Adipocyte (in vitro differentiated cells): ENCODE measurements around the gene TMEM184A.

Experiments used
- DNase-seq: peaks from one replicate; pipeline ENCODE4 v3.0.0-alpha.2; 2015; ENCODE audit warnings: low read depth
- H3K27me3 ChIP-seq: replicated peaks from 2 replicates; pipeline ENCODE4 v1.7.0; 2013; ENCODE audit warnings: mild to moderate bottlenecking, low read length, moderate library complexity; ENCODE audit not compliant: control insufficient read depth, insufficient read depth
- H3K36me3 ChIP-seq: 2 replicates; pipeline ENCODE4 v1.7.0; 2013; ENCODE audit warnings: low read length, mild to moderate bottlenecking, moderate library complexity; ENCODE audit not compliant: control insufficient read depth, insufficient read depth, severe bottlenecking
- H3K4me1 ChIP-seq: 2 replicates; pipeline ENCODE4 v1.7.0; 2013; ENCODE audit warnings: mild to moderate bottlenecking, low read length, moderate library complexity; ENCODE audit not compliant: control insufficient read depth, insufficient read depth
- H3K4me3 ChIP-seq: 2 replicates; pipeline ENCODE4 v1.7.0; 2013; ENCODE audit warnings: mild to moderate bottlenecking, low read length, moderate library complexity
- H3K9ac ChIP-seq: 2 replicates; pipeline ENCODE4 v1.7.0; 2013; ENCODE audit warnings: mild to moderate bottlenecking, low read length, moderate library complexity
- H3K9me3 ChIP-seq: 2 replicates; pipeline ENCODE4 v1.7.0; 2013; ENCODE audit warnings: mild to moderate bottlenecking, low read length, moderate library complexity; ENCODE audit not compliant: control insufficient read depth

The TMEM184A gene

GRCh38 chr7:1555813-1556543 is at the start of gene TMEM184A:
Gene TMEM184A (minus strand): TSS chr7:1556205. CDS start chr7:1555484, 721 bp downstream.
- DNase-seq: no peak
- Histone ChIP-seq H3K27me3 (no peaks in the 10 kb centered on the region), H3K4me1 (peaks cover 13% of the 10 kb centered on the region), H3K4me3 (no peak within 1 kb of the TSS), H3K36me3 (no peaks in the 10 kb centered on the region), H3K9me3 (no peaks in the 10 kb centered on the region), H3K9ac (peak within 1 kb of the TSS; percentile 46)

GRCh38 chr7:1604383-1604782 is 48.4 kb upstream of the TMEM184A start:
- Histone ChIP-seq H3K36me3 (no peaks in the 10 kb centered on the region), H3K27me3 (peaks cover 55% of the 10 kb centered on the region), H3K4me1 (no peaks in the 10 kb centered on the region), H3K9ac (no peak overlapping the region), H3K4me3 (no peak overlapping the region), H3K9me3 (no peaks in the 10 kb centered on the region)
- DNase-seq: no peak

GRCh38 chr7:1603346-1604225 is 47.6 kb upstream of the TMEM184A start:
- Histone ChIP-seq H3K4me1 (no peaks in the 10 kb centered on the region), H3K9me3 (no peaks in the 10 kb centered on the region), H3K9ac (no peak overlapping the region), H3K27me3 (peaks cover 49% of the 10 kb centered on the region), H3K4me3 (no peak overlapping the region), H3K36me3 (no peaks in the 10 kb centered on the region)
- DNase-seq: no peak

- no peak for DNase-seq
- Histone ChIP-seq H3K9ac (no peak overlapping the region), H3K4me3 (no peak overlapping the region), H3K4me1 (no peaks in the 10 kb centered on the region), H3K36me3 (no peaks in the 10 kb centered on the region), H3K27me3 (peaks cover 47% of the 10 kb centered on the region), H3K9me3 (no peaks in the 10 kb centered on the region)
These were observed 46.4 kb upstream of the TMEM184A start for GRCh38 chr7:1602386-1602785.

- Histone ChIP-seq H3K4me1 (no peaks in the 10 kb centered on the region), H3K36me3 (no peaks in the 10 kb centered on the region), H3K9ac (no peak overlapping the region), H3K4me3 (no peak overlapping the region), H3K9me3 (no peaks in the 10 kb centered on the region), H3K27me3 (peaks cover 51% of the 10 kb centered on the region)
- DNase-seq: no peak
These were observed 46.0 kb upstream of the TMEM184A start for GRCh38 chr7:1601956-1602355.

GRCh38 chr7:1599640-1600395 is 43.8 kb upstream of the TMEM184A start:
- no peaks in the 10 kb centered on the region for H3K36me3 ChIP-seq
- no peaks in the 10 kb centered on the region for H3K4me1 ChIP-seq
- H3K27me3 ChIP-seq: peaks cover 60% of the 10 kb centered on the region
- no peak overlapping the region for H3K4me3 ChIP-seq
- H3K9ac ChIP-seq: no peak overlapping the region
- DNase-seq: no peak
- H3K9me3 ChIP-seq: no peaks in the 10 kb centered on the region

GRCh38 chr7:1598961-1599639 is 43.1 kb upstream of the TMEM184A start:
- H3K4me3 ChIP-seq: no peak overlapping the region
- no peaks in the 10 kb centered on the region for H3K36me3 ChIP-seq
- DNase-seq: no peak
- peaks cover 57% of the 10 kb centered on the region for H3K27me3 ChIP-seq
- H3K4me1 ChIP-seq: no peaks in the 10 kb centered on the region
- no peak overlapping the region for H3K9ac ChIP-seq
- no peaks in the 10 kb centered on the region for H3K9me3 ChIP-seq

- Histone ChIP-seq H3K9me3 (no peaks in the 10 kb centered on the region), H3K4me3 (no peak overlapping the region), H3K36me3 (no peaks in the 10 kb centered on the region), H3K4me1 (no peaks in the 10 kb centered on the region), H3K27me3 (peaks cover 62% of the 10 kb centered on the region), H3K9ac (no peak overlapping the region)
- DNase-seq: no peak
These were observed 42.3 kb upstream of the TMEM184A start for GRCh38 chr7:1598286-1598685.

- no peaks in the 10 kb centered on the region for H3K9me3 ChIP-seq
- H3K4me3 ChIP-seq: no peak overlapping the region
- no peaks in the 10 kb centered on the region for H3K36me3 ChIP-seq
- no peak for DNase-seq
- peaks cover 63% of the 10 kb centered on the region for H3K27me3 ChIP-seq
- no peaks in the 10 kb centered on the region for H3K4me1 ChIP-seq
- H3K9ac ChIP-seq: no peak overlapping the region
These were observed 41.8 kb upstream of the TMEM184A start for GRCh38 chr7:1597791-1598190.

- Histone ChIP-seq H3K36me3 (no peaks in the 10 kb centered on the region), H3K4me3 (no peak overlapping the region), H3K4me1 (no peaks in the 10 kb centered on the region), H3K9ac (no peak overlapping the region), H3K27me3 (peaks cover 62% of the 10 kb centered on the region), H3K9me3 (no peaks in the 10 kb centered on the region)
- DNase-seq: no peak
These were observed 41.2 kb upstream of the TMEM184A start for GRCh38 chr7:1597066-1597760.
